D721Med (cell line): ENCODE results near the gene RBBP5.

Experiments used
- DNase-seq: peaks from one replicate; pipeline ENCODE4 v3.0.0; 2011; ENCODE audit warnings: low spot score; ENCODE audit not compliant: insufficient read length
- FAIRE-seq: peaks from 2 replicates; lab custom pipeline; 2011; peaks lifted over from hg19 to GRCh38; lab: Jason Lieb, UNC
- TF ChIP-seq, protein P1 (sequence below): IDR thresholded peaks from 2 replicates; pipeline ENCODE4 v1.5.1; 2012; ENCODE audit warnings: mild to moderate bottlenecking, control low read depth; ENCODE audit not compliant: insufficient read depth; ENCODE audit errors: missing control alignments

RBBP5 gene

DNA sequence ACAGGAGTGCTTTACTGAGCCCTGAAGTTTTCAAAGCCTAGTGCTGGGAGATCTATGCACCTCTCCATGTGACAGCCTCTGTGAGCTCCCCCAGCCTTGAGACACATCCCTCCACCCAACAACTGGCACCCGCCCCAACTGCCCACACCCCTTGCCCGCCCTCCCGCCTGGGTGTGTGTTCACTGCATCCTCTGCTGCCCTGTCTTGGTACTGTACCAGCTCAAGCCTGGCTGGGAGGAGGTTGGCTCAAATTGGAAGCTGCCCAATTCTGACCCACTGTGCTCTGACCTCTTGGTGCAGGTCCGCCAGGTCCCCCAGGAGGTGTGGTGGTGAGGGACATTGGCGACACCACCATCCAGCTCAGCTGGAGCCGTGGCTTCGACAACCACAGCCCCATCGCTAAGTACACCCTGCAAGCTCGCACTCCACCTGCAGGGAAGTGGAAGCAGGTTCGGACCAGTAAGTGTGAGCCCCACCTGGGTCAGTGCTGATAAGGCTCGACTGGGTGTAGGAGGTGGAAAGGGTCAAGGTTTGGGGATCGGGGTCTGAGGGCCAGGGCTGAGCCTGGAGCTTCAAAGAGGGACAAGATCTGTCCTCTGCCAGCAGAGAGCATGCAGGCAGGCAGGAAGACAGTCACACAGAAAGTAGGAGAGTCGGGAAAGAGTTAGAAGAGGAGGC is 55.5 kb downstream of the RBBP5 start:
- DNase-seq: no peak
- no peak for FAIRE-seq
- TF ChIP-seq, protein P1, sequence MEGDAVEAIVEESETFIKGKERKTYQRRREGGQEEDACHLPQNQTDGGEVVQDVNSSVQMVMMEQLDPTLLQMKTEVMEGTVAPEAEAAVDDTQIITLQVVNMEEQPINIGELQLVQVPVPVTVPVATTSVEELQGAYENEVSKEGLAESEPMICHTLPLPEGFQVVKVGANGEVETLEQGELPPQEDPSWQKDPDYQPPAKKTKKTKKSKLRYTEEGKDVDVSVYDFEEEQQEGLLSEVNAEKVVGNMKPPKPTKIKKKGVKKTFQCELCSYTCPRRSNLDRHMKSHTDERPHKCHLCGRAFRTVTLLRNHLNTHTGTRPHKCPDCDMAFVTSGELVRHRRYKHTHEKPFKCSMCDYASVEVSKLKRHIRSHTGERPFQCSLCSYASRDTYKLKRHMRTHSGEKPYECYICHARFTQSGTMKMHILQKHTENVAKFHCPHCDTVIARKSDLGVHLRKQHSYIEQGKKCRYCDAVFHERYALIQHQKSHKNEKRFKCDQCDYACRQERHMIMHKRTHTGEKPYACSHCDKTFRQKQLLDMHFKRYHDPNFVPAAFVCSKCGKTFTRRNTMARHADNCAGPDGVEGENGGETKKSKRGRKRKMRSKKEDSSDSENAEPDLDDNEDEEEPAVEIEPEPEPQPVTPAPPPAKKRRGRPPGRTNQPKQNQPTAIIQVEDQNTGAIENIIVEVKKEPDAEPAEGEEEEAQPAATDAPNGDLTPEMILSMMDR: no peak

DNA sequence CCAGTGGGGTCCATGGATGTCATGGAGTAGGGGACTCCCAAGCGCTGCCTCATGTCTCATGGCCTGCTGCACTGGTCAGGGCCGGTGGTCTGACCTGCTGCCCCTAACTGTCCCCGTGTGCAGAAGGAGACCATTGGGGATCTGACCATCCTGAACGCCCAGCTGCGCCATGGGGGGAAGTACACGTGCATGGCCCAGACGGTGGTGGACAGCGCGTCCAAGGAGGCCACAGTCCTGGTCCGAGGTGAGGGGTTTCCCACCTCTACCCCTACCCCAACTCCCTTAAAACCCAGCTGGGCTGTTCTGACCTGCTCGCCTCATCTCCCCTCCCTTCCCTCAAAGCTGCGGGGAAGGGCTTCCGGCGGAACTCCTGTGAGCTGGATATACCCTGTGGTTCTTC is 56.1 kb downstream of the RBBP5 start:
- no peak for DNase-seq
- TF ChIP-seq, protein P1: no peak
- FAIRE-seq: no peak

GRCh38 chr1:205064741-205065316 is 56.9 kb downstream of the RBBP5 start:
- FAIRE-seq: no peak
- TF ChIP-seq, protein P1: no peak

GRCh38 chr1:205064301-205064700 is 57.5 kb downstream of the RBBP5 start:
- TF ChIP-seq, protein P1: no peak
- DNase-seq (no peak), FAIRE-seq (no peak)

More at GRCh38 chr1:205064741-205065316, 56.9 kb downstream of the RBBP5 start:
- DNase-seq: no peak

DNA sequence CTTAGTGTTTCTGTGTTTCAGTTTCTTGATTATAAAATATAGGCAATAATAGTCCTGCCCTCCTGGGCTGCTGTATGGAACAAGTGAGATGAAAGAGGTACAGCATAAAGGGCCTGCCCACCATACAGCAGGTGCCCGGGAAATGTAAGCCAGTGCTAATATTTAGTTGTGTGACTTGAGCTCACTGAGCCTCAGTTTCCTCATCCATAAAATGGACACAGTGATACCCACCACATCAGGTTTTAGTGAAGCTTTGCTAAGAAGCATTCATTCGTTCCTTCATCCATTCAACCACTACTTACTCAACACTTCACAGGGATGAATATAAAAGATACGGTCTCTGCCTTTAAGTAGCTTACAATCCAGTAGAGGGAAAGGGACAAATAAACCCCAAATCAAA is 58.9 kb downstream of the RBBP5 start:
- no peak for DNase-seq
- no peak for FAIRE-seq
- TF ChIP-seq, protein P1: no peak

GRCh38 chr1:205062319-205062718 is 59.5 kb downstream of the RBBP5 start:
- TF ChIP-seq, protein P1: no peak
- peak; percentile 24 for DNase-seq
- FAIRE-seq: no peak

GRCh38 chr1:205061665-205062069 is 60.1 kb downstream of the RBBP5 start:
- TF ChIP-seq, protein P1: peak; percentile 100
- DNase-seq (peak; percentile 99), FAIRE-seq (peak; percentile 67)
